GM19035 (cell line): ENCODE data around the gene PROX1.

Source experiments
- ATAC-seq: cut with Tn5 transposase; IDR thresholded peaks from one replicate; pipeline ENCODE4 v1.9.1; 2021; ENCODE audit not compliant: unreplicated experiment

PROX1 gene, protein sequence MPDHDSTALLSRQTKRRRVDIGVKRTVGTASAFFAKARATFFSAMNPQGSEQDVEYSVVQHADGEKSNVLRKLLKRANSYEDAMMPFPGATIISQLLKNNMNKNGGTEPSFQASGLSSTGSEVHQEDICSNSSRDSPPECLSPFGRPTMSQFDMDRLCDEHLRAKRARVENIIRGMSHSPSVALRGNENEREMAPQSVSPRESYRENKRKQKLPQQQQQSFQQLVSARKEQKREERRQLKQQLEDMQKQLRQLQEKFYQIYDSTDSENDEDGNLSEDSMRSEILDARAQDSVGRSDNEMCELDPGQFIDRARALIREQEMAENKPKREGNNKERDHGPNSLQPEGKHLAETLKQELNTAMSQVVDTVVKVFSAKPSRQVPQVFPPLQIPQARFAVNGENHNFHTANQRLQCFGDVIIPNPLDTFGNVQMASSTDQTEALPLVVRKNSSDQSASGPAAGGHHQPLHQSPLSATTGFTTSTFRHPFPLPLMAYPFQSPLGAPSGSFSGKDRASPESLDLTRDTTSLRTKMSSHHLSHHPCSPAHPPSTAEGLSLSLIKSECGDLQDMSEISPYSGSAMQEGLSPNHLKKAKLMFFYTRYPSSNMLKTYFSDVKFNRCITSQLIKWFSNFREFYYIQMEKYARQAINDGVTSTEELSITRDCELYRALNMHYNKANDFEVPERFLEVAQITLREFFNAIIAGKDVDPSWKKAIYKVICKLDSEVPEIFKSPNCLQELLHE

DNA sequence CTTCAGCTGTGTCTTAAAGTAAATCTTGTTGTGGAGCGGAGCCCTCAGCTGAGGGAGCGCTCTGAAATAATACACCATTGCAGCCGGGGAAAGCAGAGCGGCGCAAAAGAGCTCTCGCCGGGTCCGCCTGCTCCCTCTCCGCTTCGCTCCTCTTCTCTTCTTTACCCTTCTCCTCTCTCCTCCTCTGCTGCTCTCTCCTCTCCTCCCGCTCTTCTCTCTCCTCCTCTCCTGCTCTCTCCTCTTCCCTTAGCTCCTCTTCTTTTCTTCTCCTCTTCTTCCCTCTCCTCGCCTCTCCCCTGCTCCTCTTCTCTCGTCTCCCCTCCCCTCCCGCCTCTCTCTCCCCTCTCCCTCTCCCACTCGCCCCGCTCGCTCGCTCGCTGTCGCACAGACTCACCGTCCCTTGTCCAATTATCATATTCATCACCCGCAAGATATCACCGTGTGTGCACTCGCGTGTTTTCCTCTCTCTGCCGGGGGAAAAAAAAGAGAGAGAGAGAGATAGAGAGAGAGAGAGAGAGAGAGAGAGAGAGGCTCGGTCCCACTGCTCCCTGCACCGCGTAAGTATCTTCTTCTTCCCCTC is at the start of gene PROX1:
Gene PROX1 (plus strand): TSS at position 47 of the 580 bp plus-strand sequence. CDS start 8,563 bp downstream, outside the sequence.
- no peak for ATAC-seq

DNA sequence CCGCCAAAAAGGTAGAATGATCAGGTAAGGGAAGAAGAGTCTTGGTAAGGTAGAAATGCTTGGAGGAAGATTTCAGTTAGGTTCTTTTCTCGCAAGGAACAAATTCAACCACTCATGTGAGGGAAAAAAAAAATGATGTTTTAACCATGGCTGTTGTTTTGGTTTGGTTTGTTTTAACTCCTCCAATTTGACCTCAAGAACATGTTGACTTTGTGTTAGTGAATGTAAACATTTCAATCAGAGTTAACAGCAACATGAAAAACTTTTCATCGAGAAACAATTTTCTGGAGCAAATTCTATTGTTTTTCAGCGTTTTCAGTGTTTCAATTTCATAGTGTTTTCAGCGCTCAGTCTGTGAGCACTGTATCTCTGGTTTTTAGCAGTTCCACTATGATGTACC is 49.0 kb upstream of the PROX1 start:
- ATAC-seq = no peak

DNA sequence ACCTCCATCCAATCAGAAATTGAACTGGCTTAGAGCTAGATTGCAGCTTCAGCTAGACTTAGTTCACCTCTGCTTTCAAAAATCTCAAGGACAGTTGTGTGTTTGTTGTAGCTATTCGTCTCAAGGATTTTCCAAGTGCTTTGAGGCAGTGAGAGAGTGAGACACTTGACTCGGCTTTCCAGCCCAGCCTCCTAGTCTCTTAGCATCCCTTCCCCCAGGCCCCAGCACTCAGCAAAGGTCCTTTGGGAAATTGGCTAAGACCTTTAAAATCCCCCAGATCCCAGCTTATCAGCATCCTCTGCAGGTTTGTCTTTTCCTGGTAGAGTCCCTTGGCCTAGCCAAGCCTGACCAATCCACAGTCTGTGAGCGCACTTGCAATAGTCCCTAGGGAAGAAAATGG is 47.9 kb upstream of the PROX1 start:
- no peak for ATAC-seq

DNA sequence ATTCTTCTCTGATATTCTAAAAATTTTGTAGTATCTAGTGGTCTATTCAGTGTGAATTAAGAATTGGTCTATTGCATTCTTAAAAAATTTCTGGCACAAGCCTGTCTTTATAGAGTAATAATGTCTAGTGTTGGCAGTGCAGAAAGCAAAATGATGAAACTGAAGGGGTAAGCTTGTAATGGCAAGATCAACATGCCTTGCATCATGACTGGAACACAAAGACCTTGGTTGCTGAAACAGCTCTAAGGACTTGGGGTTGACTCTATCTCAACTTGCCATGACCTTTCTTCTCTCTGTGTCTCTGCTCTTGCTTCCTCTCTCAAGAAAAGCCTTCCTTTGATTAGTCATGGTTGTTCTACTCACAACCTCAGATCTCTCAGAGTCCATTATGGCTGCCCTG is 46.8 kb upstream of the PROX1 start:
- ATAC-seq = no peak

DNA sequence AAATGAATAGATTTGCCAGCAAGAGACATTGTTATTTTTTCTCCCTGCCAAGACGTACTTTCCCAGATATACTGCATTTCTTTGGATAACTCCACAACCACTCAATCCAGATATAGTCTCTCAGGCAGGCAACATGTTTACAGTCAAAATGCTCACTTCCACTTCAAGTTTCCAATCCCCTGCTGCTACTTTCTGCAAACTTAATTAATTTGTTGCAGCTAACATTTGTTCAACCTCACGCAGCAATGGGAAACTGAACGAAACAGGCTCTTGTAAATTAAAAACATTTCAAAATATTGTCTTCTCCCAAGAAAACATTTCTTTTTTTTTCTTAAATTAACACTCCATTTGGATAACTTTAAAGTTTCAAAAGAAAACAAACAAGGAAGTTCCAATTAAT is 45.7 kb upstream of the PROX1 start:
- no peak for ATAC-seq

DNA sequence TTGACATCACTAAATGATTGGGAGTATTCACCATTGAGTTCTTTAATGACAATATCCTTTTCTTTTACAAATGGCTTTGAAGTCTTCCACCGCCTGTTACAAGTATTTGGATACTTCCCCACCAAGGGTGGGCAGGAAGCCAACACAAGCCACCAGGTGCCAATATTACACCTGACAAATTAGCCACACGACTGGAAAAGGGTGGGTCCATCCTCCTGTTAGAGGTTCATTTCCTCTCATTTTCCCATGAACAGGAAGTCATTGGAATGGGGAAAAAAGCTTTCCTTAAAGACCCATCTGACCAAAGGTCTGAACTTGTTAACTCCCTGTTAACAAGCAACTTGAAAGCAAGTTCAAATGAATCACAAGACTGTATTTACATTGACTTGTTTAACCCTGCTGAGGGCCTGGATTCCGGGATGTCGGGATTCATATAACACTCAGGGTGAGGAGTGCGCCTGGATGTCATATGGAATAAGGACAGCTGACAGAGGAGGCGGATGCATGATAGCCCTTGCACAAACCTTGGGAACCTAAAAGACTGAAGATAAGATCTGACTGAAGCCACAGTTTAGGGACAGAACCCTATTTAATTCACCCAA is 40.5 kb upstream of the PROX1 start:
- ATAC-seq = no peak

DNA sequence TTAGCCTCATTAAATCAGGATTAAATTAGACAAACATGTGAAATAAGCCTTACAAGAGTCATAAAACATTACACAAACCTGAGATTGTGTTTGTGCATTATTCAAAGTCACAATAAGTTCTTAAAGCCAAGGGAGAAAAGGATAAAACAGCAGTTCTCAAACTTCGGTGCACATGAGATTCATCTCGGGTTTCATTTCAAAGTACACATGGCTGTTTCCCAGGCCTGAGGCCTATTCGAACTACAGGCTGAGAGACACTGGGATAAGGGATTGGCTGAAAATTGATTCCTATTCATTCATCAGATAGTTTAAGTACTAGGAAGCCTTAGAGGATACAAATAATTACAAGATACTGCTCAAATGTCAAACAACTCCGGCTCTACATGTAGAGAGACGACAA is 35.9 kb upstream of the PROX1 start:
- no peak for ATAC-seq

DNA sequence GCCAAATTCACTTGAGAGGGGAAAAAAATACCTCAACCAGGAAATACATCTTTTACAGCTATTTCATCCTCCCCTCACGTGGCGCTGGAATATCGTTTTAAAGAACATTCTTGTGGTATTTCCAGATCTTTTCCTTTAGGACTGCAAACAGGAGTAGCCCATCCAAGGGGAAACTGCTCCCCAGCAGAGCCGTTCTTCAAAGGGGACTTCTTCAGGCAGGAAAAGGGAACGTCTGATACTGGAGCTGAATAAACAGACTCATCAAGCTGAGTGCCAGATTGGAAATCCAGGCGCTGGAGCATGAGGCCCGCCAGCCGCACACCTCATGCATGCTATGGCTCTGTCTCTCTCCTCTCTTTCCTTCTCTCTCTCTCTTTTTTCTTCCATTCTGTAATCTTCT is 34.0 kb upstream of the PROX1 start:
- ATAC-seq = no peak

DNA sequence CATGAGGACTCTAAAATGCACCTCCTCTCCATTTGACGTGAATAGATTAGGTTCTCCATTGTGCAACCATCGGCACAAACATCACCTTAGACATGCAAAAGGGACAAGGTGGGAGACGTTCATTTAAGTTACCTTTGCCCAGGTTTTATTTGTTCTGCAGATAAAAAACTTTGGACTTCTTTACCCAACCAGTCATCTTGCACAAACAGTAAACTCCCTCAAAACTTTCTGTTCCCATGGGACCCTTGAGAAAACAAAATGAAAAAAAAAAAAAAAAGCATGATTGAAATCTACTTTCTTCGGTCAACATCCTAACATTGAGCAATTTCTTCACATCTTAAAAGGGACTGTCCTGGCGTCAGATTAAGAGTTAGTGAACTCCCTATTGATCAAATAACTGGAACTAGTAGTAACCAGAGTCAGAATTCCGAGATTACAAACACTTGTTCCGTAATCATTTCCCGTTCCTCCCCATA is 31.4 kb upstream of the PROX1 start:
- ATAC-seq = no peak

DNA sequence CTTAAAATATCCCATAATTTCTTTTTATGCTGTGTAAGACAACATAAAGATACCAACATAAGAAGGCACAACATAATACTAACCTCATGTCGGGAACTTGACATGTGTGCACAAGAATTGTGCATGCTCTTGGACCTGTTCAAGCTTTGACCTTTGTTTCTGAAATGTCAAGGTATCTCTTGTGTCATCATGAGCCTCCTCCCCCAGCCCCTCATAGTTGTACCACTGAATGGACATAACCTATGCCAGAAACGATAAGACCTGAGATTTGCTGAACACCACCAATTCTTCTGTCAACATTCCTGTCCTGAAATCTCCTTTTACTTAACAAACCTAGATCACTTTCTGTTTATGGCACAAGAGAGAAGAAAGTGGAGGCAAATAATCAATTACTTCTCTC is 29.4 kb upstream of the PROX1 start:
- ATAC-seq = no peak

DNA sequence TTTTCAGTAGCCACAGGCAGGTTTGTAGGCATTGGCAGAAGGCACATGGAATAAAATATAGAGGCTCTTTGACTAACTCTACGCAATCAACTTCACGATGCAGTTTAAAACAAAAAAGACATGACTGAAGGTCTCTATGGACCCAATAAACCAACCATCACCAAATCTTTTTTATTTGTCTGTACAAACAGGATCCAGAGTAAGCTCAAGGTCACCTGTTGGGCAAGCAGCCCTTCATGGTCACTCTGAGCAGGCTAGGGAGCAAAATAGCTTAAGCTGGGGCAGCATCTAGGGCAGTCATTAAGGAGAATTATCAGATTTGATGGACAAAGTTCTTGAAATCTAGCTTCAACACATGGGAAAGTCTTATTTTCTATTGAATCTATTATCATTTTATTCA is 26.8 kb upstream of the PROX1 start:
- ATAC-seq = no peak

DNA sequence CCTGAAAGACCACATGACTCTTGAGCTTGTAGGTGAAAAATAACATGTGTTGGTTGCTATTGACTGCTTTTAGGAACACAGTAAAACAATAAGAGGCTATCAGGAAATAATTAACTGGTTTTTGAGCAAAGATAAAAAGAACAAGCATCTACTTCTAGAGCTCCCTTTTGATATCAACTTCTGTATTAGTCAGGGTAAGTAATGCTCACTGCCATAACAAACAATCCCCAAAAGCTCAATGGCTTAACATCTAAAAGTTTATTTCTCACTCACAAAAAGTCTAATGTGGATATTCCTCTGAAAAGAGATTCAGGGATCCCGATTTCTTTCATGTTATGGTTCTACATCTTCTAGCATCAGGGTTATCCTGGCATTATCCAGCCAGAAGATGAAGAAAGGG is 25.3 kb upstream of the PROX1 start:
- no peak for ATAC-seq

DNA sequence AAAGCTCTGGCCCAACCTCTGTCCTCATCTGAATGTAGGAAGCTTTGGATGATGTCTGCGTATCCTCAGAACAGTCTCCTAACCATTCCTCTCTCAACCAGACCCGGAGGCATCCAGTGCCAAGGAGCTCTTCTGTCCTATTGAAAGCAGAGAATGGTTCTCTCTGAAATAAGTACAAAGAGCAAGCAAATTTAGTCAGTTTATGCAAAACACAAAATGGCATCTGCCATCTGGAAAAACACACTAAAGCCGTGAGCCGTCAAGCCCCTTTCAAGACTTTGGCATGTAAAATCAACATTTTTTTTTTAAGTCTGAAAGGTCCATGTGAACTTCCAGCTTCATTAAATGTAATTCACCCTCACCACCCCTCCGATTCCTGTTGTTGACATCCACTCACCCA is 21.7 kb upstream of the PROX1 start:
- ATAC-seq = no peak

DNA sequence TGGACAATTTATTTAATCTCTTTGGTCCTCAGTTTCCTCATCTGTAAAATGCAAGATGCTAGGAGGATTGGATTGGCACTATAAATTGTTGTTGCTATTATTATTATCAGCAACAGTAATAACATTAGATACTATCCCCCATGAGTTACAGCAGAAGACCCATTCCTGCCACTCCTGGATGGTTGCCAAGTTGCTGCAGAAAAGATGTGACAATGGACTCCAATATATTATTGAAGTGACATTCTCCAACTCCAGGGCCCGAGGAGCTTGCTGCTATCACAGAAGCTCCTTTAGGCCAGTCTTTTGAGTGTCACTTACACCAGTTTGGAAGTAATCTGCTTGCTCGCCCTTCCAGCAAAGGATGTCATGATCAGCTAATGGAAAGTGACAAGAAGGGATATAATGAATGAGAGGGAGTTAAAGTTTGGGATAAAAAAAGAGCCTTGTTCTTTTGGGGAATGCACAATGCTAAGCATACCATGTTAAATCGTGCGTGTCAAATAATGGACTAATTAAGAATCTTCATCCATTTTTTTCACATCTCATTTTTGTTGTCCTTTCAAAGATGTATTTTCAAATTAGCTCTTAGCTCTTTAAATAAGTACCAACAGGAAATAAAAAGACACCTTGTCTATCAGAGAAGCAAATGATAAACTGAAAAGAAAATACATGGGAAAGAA is 19.5 kb upstream of the PROX1 start:
- no peak for ATAC-seq

DNA sequence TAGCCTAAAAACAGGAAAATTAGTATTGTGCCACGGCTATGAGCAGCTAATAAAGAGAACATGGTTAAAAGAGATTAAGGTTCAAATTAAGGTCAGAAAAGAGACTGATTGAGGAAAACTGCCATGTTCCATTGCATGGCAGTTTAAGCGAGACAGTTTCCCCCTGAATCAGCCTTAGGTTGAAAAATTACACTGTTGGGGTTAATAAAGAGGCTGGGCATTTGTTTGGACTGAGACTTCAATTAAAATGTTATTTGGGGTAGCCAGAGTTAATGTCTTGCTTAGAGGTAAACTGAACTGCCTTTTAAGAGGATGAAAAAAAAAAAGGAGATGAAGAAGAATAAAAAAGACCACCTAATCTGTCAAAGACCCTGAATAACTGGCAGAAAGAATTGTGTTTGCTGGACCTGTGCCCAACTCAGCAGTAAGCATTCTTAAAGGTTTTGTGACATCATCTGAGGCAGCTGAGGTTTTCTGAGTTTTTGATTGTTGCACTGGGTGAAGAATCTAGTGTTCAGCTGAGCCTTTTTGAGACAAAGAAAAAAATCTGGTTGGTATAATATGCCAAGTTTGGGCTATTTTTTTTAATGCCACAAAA is 17.7 kb upstream of the PROX1 start:
- no peak for ATAC-seq

DNA sequence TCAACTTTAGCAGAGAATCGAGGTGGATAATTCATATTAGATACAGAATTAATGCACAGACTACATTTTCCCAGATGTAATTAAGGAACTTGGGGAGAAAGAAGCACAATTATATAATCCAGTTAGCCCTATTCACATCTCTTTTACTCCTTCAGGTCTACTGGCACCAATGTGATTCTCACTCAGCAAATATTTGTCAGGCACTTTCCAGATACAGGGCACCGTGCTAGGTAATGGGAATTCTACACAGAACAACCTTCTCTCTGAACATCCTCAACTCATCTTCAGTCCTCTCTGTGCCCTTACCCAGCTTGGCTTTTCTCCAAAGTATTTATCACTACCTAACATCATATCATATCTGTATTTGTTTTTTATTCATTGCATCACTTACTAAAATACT is 15.6 kb upstream of the PROX1 start:
- ATAC-seq = no peak

DNA sequence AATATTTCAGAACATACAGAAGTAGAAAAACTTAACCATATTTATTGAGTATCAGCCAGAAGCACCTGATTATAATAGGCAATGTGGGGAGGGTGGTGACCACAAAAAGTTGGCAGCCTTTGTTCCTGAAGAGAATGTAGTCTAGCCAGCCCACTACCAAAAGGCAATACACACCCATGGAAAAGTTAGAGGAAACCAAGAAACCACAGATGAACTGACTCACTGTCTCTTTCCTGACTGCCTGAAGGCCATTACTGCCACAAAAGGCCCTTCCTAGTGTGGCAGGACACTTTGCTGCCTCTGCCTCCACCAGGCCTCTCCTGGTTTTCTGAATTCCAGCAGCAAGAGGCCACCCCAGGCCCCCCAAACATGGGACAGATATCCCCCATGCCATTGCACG is 14.6 kb upstream of the PROX1 start:
- no peak for ATAC-seq

DNA sequence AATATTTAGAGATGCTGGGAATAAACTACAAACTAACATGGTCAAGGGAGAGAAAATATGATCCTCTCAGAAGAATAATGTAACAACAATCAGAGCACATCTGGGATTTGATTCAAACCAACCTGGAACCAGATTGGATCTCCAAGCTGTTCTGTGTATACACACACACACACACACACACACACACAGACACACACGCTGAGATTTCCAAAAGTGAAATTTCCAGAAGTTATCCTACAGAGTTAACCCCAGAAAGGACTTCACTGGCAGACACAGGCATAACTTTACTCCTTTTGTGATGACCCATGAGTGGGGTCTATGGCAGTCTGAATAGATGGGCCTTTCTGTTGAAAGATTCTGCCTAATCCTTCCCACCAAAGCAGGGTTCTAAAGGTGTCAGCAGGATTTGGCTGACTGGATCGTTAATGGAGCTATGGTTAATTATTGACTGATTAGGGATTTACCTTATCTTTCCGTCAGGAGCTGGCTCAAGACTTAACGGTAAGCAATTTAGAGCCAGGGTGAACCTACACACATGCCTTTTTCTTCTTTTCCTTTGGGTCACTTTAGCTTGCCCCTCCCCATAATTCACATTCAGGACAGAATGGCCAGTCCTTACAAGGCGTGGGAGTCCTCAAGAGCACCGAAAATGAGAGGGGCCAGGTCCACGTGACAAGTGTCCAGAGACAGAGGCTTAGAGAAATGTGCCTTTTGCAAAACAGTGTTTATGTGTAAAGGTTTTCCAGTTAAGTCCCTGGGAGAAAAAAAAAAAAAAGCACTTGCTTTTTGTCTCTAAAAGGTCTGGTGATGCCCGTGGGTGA is 10.9 kb upstream of the PROX1 start:
- ATAC-seq = no peak

DNA sequence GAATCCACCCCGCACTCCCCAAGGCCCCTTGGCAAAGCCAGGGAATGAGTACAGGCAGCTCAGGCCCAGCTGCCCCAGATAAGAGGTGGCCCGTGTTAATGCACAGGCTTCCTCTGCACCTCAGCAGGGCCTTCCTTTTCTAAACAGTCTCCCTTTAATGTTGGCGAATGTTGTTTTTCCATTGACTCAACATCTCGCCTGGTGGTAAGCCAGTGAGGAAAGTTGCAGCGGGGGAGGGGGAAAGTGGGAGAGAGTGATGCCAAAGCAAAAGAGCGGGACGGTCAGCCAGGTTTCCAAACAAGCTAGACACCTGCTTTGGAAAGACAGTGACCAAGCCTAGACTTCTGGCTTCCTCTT is 10.3 kb upstream of the PROX1 start:
- no peak for ATAC-seq

DNA sequence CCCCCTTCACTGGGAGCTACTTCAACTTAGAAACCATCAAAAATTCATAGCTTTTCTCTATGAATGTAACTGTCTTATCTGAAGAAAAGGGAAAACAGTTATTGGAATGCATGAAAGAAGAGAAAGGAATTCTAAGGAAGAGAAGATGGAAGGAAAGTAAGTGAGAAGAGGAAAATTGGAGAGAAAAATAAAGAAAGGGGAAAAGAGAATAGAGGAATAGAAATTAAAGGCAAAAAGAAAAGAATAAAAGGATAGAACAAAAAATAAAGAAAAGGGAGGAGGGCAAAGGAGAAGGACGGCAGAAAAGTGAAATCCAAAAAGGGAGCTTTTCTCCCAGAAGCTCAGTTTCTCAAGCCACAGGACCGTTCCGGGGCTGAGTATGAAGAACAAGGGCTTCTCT is 9.9 kb upstream of the PROX1 start:
- ATAC-seq = no peak
